Calu3 (cell line): Measurements from ENCODE around the gene FBXO10. TPM values are rescaled to one million over a fixed set of nuclear protein-coding genes. Genes with fewer than 3 reads are reported as not detected.

Experiments used
- BruUV-seq: library from RNA; stranded (reverse); fragments of 400-500 nt; replicated peaks from 2 replicates; lab custom pipeline; 2021; lab: Mats Ljungman, UMichigan
- CTCF ChIA-PET: fragments of 300-600 bp; sonication (Branson Sonifier 250); formaldehyde crosslinking; loops from one replicate; lab custom pipeline; 2022; ENCODE audit warnings: antibody characterized with exemption; lab: Charles Lee
- DNase-seq: peaks from one replicate; pipeline ENCODE4 v3.0.0; 2022
- H3K27ac Mint-ChIP-seq: one replicate; pipeline ENCODE4 v1.8.0; 2022; ENCODE audit warnings: mixed read lengths; ENCODE audit not compliant: unreplicated experiment
- H3K27me3 Mint-ChIP-seq: one replicate; pipeline ENCODE4 v1.8.0; 2022; ENCODE audit warnings: mixed read lengths; ENCODE audit not compliant: unreplicated experiment
- H3K36me3 Mint-ChIP-seq: one replicate; pipeline ENCODE4 v1.8.0; 2022; ENCODE audit warnings: mild to moderate bottlenecking, moderate library complexity, mixed read lengths; ENCODE audit not compliant: insufficient read depth, unreplicated experiment
- H3K4me1 Mint-ChIP-seq: one replicate; pipeline ENCODE4 v1.8.0; 2022; ENCODE audit warnings: mild to moderate bottlenecking, low read depth, mixed read lengths; ENCODE audit not compliant: unreplicated experiment
- H3K4me3 Mint-ChIP-seq: one replicate; pipeline ENCODE4 v1.8.0; 2022; ENCODE audit warnings: mild to moderate bottlenecking, low read depth, moderate library complexity, mixed read lengths; ENCODE audit not compliant: unreplicated experiment
- H3K9me3 Mint-ChIP-seq: one replicate; pipeline ENCODE4 v1.8.0; 2022; ENCODE audit warnings: low read depth, mixed read lengths; ENCODE audit not compliant: unreplicated experiment
- CTCF ChIP-seq: fragments of 200-600 bp; IDR thresholded peaks from one replicate; pipeline ENCODE4 v1.8.0; 2022; ENCODE audit warnings: antibody characterized with exemption; ENCODE audit not compliant: unreplicated experiment
- intact Hi-C: fragments of 100-400 bp; cut with micrococcal nuclease; formaldehyde crosslinking; loops from one replicate; pipeline ENCODE4 v1.10.0; 2022; ENCODE audit not compliant: unreplicated experiment
- total RNA-seq: library from RNA; stranded (reverse); gene quantifications from 2 replicates; pipeline ENCODE4 v1.2.3, GENCODE V29; 2022

FBXO10 gene
- total RNA-seq, 1 experiment from 2014 or later = 0.94 TPM

DNA sequence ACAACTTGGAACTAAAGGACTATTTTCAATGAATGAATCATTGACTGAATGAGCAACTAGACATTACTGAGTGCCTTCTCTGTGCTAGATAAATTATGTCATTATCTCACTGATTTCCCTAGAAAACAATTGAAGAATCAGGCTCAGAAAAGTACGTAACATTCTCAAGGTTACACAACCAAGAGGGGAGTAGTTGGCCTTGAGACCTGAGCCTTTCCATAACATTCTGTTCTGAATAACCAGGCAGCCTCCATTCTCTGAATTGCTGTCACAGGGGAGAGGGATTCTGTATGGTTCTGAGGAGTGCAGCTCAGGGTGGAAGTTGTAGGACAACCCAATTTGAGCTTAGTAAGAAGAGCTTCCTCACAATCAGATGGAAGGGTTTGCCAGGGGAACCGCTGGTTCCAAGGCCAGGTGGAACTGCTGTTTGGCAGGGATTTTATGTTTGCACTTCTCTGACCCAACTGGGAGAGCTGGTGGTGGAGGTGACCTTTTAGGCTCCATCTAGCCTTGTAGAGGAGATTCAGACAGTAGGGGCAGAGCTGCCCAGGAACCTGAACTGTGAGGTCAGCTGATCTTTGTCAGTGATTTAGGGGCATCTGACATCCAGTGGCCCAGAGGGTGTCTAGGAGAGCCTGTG is 74.1 kb downstream of the FBXO10 start:
- CTCF ChIA-PET = no interaction called here
- H3K36me3 Mint-ChIP-seq = peaks cover 5% of the 10 kb centered on the region
- H3K9me3 Mint-ChIP-seq = no peaks in the 10 kb centered on the region
- no peaks in the 10 kb centered on the region for H3K4me1 Mint-ChIP-seq
- BruUV-seq = no TSS peak
- no peak overlapping the region for H3K4me3 Mint-ChIP-seq
- H3K27me3 Mint-ChIP-seq = no peaks in the 10 kb centered on the region
- DNase-seq = no peak
- intact Hi-C loops = no loop called here
- TF ChIP-seq CTCF = no peak
- no peak overlapping the region for H3K27ac Mint-ChIP-seq

DNA sequence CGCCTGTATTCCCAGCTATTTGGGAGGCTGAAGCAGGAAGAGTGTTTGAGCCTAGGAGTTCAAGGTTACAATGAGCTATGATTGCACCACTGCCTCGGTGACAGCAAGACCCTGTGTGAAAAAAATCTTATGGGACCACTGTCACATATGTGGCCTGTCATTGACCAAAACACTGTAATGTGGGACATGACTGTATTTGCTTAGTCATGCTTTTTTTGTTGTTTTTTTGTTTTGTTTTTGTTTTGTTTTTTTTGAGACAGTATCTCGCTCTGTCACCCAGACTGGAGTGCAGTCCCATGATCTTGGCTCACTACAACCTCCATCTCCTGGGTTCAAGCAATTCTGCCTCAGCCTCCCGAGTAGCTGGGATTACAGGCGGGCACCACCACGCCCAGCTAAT is 76.9 kb downstream of the FBXO10 start:
- no TSS peak for BruUV-seq
- intact Hi-C loops = no loop called here
- Mint-ChIP-seq H3K27me3 (no peaks in the 10 kb centered on the region), H3K4me1 (no peaks in the 10 kb centered on the region), H3K27ac (no peak overlapping the region), H3K4me3 (no peak overlapping the region), H3K36me3 (peaks cover 5% of the 10 kb centered on the region), H3K9me3 (no peaks in the 10 kb centered on the region)
- no peak for TF ChIP-seq CTCF
- CTCF ChIA-PET = no interaction called here
- DNase-seq = no peak

- intact Hi-C loops = no loop called here
- Mint-ChIP-seq H3K36me3 (peaks cover 5% of the 10 kb centered on the region), H3K27ac (no peak overlapping the region), H3K27me3 (no peaks in the 10 kb centered on the region), H3K4me3 (no peak overlapping the region), H3K9me3 (no peaks in the 10 kb centered on the region), H3K4me1 (no peaks in the 10 kb centered on the region)
- TF ChIP-seq CTCF = no peak
- no peak for DNase-seq
- CTCF ChIA-PET = no interaction called here
- BruUV-seq = no TSS peak
Observed at GRCh38 chr9:37498457-37498856, 77.7 kb downstream of the FBXO10 start.

DNA sequence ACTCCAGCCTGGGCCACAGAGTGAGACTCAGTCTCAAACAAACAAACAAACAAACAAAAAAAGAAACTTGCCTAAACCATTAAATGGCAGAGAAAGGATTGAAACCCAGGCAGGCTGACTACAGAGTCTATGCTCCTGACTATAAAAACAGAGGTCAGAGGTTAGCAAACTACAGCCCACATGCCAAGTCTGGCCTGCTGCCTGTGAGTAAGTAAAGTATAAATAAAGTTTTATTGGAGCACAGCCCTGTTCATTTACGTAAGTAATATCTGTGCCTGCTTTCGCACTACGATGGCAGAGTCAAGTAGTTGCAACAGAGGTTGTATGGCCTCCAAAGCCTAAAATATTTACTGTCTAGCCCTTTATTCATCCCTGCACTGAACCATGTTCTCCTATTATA is 78.9 kb downstream of the FBXO10 start:
- DNase-seq = no peak
- no TSS peak for BruUV-seq
- Mint-ChIP-seq H3K4me1 (no peaks in the 10 kb centered on the region), H3K36me3 (peaks cover 5% of the 10 kb centered on the region), H3K27me3 (no peaks in the 10 kb centered on the region), H3K27ac (no peak overlapping the region), H3K4me3 (no peak overlapping the region), H3K9me3 (no peaks in the 10 kb centered on the region)
- no peak for TF ChIP-seq CTCF
- intact Hi-C loops = no loop called here
- CTCF ChIA-PET = no interaction called here
